ENCODE measurements around the gene SAMD4B. TPM values are rescaled to one million over a fixed set of nuclear protein-coding genes. Genes with fewer than 3 reads are reported as not detected.

Gene SAMD4B
- total and polyA plus RNA-seq, 9 of the 15 experiments (the other 6 are each of a cell fraction or from before 2014, with no cell fraction given), result 3.4 to 90.5 (median 38.0) TPM

DNA sequence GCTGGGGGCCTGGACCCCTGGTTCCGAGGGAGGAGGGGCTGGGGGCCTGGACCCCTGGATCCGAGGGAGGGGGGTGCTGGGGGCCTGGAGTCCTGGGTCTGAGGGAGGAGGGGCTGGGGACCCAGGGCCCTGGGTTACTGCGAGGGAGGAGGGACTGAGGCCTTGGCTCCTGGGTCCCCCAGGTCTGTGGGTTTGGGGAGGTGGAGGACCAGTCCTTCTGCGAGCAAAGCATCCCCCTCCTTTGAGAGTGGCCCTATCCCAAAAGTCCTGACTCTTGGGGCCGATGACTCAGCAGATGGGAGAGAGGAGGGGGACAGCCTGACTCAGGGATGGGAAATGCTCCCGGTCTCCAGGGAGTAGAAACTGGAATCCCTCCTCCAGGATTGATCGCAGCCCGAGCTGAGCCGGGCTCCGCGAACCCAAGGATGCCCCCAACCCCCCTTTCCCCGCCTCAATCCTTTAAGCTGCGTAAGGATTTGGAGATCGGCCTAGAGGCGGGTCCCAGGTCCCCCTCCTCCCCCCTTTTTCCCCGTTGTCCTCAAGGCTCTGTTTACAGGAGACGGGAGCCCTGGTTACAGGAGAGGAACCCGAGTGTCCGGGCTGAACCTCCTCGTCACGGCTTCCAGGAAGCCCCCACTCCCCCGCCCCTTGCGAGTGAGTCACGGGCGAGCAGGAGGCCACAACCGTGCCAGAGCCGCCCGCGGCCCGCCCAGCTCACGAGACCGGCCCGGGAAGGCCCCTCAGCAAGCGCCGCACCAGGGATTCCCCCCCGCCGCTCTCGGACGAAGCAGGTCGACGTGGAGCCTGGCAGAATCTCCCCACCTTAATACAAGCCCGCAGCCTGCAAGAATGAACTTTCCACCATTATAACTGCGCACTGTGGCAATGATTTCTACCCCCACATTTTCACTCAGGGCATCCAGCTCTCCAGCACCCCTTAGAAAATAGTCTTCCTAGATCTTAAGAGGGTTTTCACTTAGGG is 61.4 kb downstream of the SAMD4B start (continued):
- TF ChIP-seq, protein P1, sequence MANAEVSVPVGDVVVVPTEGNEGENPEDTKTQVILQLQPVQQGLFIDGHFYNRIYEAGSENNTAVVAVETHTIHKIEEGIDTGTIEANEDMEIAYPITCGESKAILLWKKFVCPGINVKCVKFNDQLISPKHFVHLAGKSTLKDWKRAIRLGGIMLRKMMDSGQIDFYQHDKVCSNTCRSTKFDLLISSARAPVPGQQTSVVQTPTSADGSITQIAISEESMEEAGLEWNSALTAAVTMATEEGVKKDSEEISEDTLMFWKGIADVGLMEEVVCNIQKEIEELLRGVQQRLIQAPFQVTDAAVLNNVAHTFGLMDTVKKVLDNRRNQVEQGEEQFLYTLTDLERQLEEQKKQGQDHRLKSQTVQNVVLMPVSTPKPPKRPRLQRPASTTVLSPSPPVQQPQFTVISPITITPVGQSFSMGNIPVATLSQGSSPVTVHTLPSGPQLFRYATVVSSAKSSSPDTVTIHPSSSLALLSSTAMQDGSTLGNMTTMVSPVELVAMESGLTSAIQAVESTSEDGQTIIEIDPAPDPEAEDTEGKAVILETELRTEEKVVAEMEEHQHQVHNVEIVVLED (CRISPR knock-in tag; IDR thresholded peaks at IDR 0.05), result no peak
- TF ChIP-seq, protein P2, sequence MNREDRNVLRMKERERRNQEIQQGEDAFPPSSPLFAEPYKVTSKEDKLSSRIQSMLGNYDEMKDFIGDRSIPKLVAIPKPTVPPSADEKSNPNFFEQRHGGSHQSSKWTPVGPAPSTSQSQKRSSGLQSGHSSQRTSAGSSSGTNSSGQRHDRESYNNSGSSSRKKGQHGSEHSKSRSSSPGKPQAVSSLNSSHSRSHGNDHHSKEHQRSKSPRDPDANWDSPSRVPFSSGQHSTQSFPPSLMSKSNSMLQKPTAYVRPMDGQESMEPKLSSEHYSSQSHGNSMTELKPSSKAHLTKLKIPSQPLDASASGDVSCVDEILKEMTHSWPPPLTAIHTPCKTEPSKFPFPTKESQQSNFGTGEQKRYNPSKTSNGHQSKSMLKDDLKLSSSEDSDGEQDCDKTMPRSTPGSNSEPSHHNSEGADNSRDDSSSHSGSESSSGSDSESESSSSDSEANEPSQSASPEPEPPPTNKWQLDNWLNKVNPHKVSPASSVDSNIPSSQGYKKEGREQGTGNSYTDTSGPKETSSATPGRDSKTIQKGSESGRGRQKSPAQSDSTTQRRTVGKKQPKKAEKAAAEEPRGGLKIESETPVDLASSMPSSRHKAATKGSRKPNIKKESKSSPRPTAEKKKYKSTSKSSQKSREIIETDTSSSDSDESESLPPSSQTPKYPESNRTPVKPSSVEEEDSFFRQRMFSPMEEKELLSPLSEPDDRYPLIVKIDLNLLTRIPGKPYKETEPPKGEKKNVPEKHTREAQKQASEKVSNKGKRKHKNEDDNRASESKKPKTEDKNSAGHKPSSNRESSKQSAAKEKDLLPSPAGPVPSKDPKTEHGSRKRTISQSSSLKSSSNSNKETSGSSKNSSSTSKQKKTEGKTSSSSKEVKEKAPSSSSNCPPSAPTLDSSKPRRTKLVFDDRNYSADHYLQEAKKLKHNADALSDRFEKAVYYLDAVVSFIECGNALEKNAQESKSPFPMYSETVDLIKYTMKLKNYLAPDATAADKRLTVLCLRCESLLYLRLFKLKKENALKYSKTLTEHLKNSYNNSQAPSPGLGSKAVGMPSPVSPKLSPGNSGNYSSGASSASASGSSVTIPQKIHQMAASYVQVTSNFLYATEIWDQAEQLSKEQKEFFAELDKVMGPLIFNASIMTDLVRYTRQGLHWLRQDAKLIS (CRISPR knock-in tag; IDR thresholded peaks at IDR 0.05), result no peak
- TF ChIP-seq ZNF696 (CRISPR knock-in tag; conservative IDR thresholded peaks at IDR 0.05) (no peak), MCM5 (IDR thresholded peaks at IDR 0.05; ENCODE audit: low read depth) (no peak), HIVEP1 (CRISPR knock-in tag; IDR thresholded peaks at IDR 0.05) (peak; percentile 81; the same call in 1 of the 2 replicates), PPARD (CRISPR knock-in tag; IDR thresholded peaks at IDR 0.05) (no peak), BRD9 (IDR thresholded peaks at IDR 0.05; ENCODE audit: low read depth, partially characterized antibody) (peak; percentile 38), ERF (CRISPR knock-in tag; IDR thresholded peaks at IDR 0.05) (no peak), TRIM28 (IDR thresholded peaks at IDR 0.05) (0 out of 2 replicates have a peak, but pooled peaks have one; percentile 32), BHLHE40 (IDR thresholded peaks at IDR 0.05; ENCODE audit: low read length) (peak; percentile 100), IRF2 (CRISPR knock-in tag; IDR thresholded peaks at IDR 0.05) (no peak), RBFOX2 (IDR thresholded peaks at IDR 0.05; ENCODE audit: low read depth, low read length) (peak; percentile 76)
- TF ChIP-seq, protein P3, sequence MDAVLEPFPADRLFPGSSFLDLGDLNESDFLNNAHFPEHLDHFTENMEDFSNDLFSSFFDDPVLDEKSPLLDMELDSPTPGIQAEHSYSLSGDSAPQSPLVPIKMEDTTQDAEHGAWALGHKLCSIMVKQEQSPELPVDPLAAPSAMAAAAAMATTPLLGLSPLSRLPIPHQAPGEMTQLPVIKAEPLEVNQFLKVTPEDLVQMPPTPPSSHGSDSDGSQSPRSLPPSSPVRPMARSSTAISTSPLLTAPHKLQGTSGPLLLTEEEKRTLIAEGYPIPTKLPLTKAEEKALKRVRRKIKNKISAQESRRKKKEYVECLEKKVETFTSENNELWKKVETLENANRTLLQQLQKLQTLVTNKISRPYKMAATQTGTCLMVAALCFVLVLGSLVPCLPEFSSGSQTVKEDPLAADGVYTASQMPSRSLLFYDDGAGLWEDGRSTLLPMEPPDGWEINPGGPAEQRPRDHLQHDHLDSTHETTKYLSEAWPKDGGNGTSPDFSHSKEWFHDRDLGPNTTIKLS (IDR thresholded peaks at IDR 0.05; ENCODE audit: borderline replicate concordance, low read depth), result no peak
- TF ChIP-seq, protein P4, sequence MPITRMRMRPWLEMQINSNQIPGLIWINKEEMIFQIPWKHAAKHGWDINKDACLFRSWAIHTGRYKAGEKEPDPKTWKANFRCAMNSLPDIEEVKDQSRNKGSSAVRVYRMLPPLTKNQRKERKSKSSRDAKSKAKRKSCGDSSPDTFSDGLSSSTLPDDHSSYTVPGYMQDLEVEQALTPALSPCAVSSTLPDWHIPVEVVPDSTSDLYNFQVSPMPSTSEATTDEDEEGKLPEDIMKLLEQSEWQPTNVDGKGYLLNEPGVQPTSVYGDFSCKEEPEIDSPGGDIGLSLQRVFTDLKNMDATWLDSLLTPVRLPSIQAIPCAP (CRISPR knock-in tag; IDR thresholded peaks at IDR 0.05; ENCODE audit: borderline replicate concordance), result no peak
- TF ChIP-seq, protein P5, sequence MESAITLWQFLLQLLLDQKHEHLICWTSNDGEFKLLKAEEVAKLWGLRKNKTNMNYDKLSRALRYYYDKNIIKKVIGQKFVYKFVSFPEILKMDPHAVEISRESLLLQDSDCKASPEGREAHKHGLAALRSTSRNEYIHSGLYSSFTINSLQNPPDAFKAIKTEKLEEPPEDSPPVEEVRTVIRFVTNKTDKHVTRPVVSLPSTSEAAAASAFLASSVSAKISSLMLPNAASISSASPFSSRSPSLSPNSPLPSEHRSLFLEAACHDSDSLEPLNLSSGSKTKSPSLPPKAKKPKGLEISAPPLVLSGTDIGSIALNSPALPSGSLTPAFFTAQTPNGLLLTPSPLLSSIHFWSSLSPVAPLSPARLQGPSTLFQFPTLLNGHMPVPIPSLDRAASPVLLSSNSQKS (CRISPR knock-in tag; IDR thresholded peaks at IDR 0.05), result no peak
- TF ChIP-seq, protein P6, sequence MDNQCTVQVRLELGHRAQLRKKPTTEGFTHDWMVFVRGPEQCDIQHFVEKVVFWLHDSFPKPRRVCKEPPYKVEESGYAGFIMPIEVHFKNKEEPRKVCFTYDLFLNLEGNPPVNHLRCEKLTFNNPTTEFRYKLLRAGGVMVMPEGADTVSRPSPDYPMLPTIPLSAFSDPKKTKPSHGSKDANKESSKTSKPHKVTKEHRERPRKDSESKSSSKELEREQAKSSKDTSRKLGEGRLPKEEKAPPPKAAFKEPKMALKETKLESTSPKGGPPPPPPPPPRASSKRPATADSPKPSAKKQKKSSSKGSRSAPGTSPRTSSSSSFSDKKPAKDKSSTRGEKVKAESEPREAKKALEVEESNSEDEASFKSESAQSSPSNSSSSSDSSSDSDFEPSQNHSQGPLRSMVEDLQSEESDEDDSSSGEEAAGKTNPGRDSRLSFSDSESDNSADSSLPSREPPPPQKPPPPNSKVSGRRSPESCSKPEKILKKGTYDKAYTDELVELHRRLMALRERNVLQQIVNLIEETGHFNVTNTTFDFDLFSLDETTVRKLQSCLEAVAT (IDR thresholded peaks at IDR 0.05), result no peak

Data from K562 (cell line).